Amniotic stem cell (primary cell): Measurements from ENCODE around the gene IGFLR1.
"Not testable (repeated sequence)": the region's sequence is repeated elsewhere in the genome, so short reads cannot be mapped to it uniquely, and the experiment has no call there.

Experiments used
- DNase-seq: peaks from one replicate; lab custom pipeline; 2025; lab: John Stamatoyannopoulos, UW

Gene IGFLR1

GRCh38 chr19:35708391-35708790 is 33.9 kb downstream of the IGFLR1 start:
- no peak for DNase-seq

- DNase-seq, result no peak
Observed at GRCh38 chr19:35704218-35704617, 38.0 kb downstream of the IGFLR1 start, which contains the start of gene ZBTB32. Gene ZBTB32, plus strand, starts transcription at chr19:35704558. Its CDS starts 10,069 bp downstream, at chr19:35714627.

- no peak for DNase-seq
Observed at GRCh38 chr19:35703343-35703742, 38.9 kb downstream of the IGFLR1 start.

DNA sequence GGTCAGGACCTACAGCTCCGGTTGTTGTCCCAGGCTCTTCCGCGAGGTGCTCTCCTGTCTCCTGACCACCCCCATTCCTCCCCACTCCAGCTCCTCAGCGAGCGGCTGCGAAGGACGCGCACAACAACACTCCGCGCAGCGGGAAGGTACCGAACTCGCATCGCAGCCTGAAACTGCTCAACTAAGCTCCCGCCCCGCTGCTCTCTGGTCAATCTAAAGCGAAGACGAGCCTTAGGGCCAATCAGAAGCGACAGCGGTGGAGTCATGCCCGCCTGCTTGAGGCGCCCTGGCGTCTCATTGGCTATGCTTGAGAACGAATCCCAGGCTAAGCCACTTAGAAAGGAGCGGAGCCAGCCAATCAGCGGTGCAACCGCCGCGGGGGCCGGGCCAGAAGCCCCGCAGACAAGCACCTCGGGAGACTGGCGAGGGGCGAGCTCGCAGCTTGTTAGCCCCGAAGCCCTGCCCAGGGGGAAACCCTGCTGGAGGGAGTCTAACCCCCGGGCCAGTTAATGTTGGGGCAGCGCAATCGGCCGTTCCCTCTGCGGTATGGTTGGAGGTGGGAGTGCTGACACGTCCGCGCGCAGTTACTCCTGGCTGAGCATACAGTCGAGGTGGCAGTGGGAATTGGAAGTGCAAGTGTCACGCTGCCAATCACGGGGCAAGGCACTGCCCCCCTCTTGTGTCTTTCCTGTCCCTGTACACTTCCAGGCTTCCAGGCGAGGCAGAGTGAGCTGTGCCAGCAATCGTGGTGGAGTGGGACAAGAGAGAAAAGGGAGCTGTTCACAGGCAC is 39.8 kb downstream of the IGFLR1 start:
- DNase-seq, result peak; percentile 86

DNA sequence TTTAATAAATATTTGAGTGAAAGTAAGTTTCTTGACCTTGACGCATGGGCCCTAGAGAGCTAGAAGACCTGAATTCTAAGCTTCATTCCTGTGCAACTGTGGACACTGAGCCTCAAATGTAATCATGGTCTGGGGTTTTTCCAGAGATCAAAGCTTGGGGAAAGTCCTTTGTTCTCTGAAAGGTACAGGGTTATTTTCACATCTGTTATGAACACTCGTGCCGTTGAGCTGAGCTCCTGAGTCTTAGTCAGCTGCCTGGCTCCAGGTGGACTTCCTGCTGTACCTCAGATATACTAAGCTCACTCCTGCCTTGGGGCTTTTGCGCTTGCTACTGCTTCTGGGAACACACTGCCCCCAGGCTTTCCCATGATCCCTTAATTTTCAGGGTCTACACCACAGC is 45.4 kb downstream of the IGFLR1 start:
- no peak for DNase-seq

- DNase-seq, result no peak
Observed at GRCh38 chr19:35695895-35696422, 46.3 kb downstream of the IGFLR1 start.

DNA sequence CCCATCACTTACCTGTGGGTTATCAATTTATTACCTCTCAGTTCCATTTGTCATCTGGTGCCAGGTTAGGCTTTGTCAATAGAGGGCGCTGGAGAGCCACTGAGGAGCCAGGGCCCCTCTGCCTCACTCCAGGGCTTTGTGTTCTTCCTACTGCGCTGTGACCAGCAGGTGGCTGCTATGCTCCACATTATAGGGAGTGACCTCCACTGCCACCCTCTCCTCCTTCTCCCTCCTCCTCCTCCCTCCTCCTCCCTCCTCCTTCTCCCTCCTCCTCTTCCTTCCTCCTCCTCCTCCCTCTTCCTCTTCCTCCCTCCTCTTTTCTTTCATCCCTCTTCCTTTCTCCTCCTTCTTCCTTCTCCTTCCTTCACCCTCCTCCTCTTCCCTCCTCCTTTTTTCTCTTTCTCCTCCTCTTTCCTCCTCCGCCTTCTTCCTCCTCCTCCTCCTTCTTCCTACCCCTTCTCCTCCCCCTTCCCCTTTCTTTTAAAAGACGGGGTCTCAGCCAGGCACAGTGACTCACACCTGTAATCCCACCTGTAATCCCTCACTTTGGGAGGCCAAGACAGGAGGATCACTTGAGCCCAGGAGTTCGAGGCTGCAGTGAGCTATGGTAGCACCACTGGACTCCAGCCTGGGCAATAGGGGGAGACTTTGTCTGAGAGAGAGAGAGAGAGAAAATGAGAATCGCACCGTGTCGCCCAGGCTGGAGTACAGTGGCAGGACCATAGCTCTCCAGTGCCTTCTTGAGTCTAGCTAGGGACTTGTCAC is 48.2 kb downstream of the IGFLR1 start:
- DNase-seq, result peak; percentile 89

GRCh38 chr19:35693422-35693821 is 48.8 kb downstream of the IGFLR1 start:
- DNase-seq, result no peak

DNA sequence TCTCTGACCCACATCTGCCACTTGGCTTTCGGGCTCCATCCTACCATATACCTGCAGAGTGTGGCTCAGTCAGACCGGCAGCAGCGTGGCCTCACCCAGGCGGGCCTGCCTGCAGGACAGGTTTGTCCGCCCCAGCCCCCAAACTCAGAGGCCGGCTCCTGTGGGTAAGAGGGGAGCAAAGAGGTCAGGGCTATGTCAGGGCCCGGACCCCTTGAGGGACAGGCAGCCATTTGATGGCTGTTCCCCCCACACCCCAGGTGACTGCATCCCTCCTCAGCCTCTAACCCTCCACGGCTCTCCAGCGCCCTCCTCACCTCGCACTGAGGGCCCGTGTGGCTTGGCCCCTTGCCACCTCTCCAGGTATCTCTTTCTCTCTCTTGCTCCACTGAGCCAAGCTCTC is 50.2 kb downstream of the IGFLR1 start:
- no peak for DNase-seq

- not testable (repeated sequence) for DNase-seq
Observed at GRCh38 chr19:35691106-35691505, 51.1 kb downstream of the IGFLR1 start.

DNA sequence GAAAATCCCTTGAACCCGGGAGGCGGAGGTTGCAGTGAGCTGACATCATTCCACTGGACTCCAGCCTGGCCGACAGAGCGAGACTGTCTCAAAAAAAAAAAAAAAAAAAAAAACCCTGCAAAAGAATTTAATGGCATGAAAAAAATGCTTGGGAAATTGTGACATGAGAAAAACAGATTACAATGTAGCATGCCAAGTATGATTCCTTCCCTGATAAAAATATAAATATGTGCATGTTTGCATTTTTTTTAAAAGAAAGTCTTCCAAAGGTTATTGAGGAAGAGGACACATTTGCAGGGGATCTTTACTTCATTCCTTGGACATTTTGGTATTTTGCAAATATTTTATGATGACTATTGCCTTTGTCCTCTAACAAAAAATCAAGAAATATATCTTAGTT is 52.4 kb downstream of the IGFLR1 start:
- no peak for DNase-seq
